Measurements from ENCODE around the gene LEFTY2. TPM values are rescaled to one million over a fixed set of nuclear protein-coding genes. Genes with fewer than 3 reads are reported as not detected.

LEFTY2 gene
- polyA plus RNA-seq, 1 of the 3 experiments (the other 2 are of a cell fraction) = not detected

DNA sequence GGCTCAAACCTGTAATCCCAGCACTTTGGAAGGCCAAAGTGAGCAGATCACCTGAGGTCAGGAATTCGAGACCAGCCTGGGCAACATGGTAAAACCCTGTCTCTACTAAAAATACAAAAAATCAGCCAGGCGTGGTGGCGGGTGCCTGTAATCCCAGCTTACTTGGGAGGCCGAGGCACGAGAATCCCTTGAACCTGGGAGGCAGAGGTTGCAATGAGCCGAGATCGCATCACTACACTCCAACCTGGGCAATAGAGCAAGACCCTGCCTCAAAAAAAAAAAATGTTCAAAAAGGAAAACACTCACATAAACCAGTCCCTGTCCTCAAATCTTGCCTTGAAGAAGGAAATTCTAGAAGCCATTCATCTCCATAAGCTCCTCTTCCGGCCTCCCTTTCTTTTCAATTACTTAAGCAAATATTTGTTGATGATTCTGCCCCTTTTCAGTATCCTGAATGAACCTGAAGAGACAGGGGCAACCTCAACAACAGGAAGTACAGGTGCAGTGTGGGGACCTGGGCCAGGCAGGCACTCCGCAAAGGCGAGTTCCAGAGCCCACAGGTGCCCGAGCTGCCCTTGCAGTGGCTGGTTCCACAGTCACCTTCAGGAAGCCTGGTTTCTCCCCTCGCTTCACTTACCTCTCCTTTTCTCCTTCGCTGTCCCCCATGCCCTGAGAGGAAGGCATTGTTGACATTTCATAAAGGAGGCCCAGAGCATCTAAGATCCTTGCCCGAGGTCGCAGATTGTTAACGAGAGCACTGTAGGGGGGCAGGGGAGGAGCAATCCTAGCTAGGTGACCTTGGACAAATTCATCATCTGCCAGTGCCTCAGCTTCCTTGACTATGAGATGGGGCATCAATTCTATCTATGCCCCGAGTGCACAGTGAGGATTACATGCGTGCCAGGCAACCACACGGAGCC is 43.2 kb downstream of the LEFTY2 start:
- H3K9me2 ChIP-seq = no peaks in the 10 kb centered on the region
- POLR2A ChIA-PET = no interaction called here
- peaks cover 4% of the 10 kb centered on the region for H3F3A ChIP-seq (replicated peaks; ENCODE audit: insufficient read depth)
- no peaks in the 10 kb centered on the region for H3K27me3 ChIP-seq (ENCODE audit: insufficient read depth)
- H3K9ac ChIP-seq = no peak overlapping the region
- TF ChIP-seq, protein P1, sequence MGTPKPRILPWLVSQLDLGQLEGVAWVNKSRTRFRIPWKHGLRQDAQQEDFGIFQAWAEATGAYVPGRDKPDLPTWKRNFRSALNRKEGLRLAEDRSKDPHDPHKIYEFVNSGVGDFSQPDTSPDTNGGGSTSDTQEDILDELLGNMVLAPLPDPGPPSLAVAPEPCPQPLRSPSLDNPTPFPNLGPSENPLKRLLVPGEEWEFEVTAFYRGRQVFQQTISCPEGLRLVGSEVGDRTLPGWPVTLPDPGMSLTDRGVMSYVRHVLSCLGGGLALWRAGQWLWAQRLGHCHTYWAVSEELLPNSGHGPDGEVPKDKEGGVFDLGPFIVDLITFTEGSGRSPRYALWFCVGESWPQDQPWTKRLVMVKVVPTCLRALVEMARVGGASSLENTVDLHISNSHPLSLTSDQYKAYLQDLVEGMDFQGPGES (IDR thresholded peaks at IDR 0.05; ENCODE audit: low read depth, low read length) = no peak
- TF ChIP-seq RAD21 (IDR thresholded peaks at IDR 0.05; ENCODE audit: low read length) = no peak
- no peak for TF ChIP-seq RFX5 (IDR thresholded peaks at IDR 0.05; ENCODE audit: low read length)
- no peak for TF ChIP-seq MEF2A (IDR thresholded peaks at IDR 0.05; ENCODE audit: borderline replicate concordance, low read depth)
- DNase-seq = no peak
- 87% methylated on average over 18 of the region's 19 CpGs for WGBS (ENCODE audit: low lambda C conversion rate)
- H3K27ac ChIP-seq (ENCODE audit: low read depth in 2 of 2, low read length in 1 of 2) = no peak overlapping the region
- no peak overlapping the region for H3K4me2 ChIP-seq
- H3K4me3 ChIP-seq (ENCODE audit: low read depth in 2 of 2, low read length in 1 of 2) = no peak overlapping the region
- H2AFZ ChIP-seq (ENCODE audit: low read depth) = no peak overlapping the region
- H3K4me1 ChIP-seq (ENCODE audit: control insufficient read depth in 1 of 2, insufficient read depth in 2 of 2, low read depth in 1 of 2, low read length in 1 of 2) = peaks cover 0 to 2% of the 10 kb centered on the region in 2 experiments; a peak in 1 of 4 replicates
- no peaks in the 10 kb centered on the region for H4K20me1 ChIP-seq (ENCODE audit: insufficient read depth)
- no peaks in the 10 kb centered on the region for H3K9me3 ChIP-seq
- CTCF ChIA-PET = interaction anchor here (1.4 kb wide), 1 partner anchor 423 kb away, joined by 3 read pairs; no protein-coding TSS in a partner anchor
- no peaks in the 10 kb centered on the region for H3K79me2 ChIP-seq (ENCODE audit: insufficient read depth)
- H3K36me3 ChIP-seq (replicated peaks in 1 of 2; ENCODE audit: control insufficient read depth in 1 of 2, insufficient read depth in 2 of 2, low read length in 1 of 2) = no peaks in the 10 kb centered on the region

DNA sequence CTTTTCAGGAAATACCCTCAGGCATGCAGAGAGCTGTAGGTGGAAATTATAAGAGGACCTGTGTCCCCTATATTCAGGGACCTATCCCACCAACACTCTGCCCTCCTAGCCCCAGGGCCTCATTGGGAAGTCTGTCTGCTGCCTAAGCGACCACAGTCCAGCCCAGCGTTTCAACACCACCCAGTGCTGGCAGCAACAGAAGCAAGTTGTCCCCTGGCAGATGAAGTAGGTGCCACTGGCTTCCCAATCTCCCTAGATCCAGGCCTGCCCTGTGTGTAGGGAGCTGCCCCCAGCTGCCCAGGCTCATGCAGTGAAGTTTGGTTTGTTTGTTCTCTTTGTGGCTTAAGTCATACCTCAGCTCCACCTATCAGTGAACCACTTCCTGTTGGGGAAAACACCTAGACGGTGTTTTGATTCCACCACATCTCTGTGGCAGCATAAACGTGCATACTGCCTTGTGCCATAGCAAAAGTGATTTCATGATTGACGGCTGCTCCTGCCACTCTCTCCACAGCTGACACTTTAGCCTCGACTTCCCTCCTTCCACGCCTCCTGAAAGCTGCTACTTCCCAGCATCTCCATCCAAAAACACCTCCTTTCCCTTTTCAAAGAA is 44.0 kb downstream of the LEFTY2 start:
- ChIA-PET POLR2A (no interaction called here), CTCF (interaction anchor here (0.6 kb wide), 1 partner anchor 116 kb away, joined by 3 read pairs; no protein-coding TSS in a partner anchor)
- Histone ChIP-seq H4K20me1 (ENCODE audit: insufficient read depth) (no peaks in the 10 kb centered on the region), H3K9me3 (no peaks in the 10 kb centered on the region), H3K27me3 (ENCODE audit: insufficient read depth) (no peaks in the 10 kb centered on the region), H3K9me2 (no peaks in the 10 kb centered on the region), H3K36me3 (replicated peaks in 1 of 2; ENCODE audit: control insufficient read depth in 1 of 2, insufficient read depth in 2 of 2, low read length in 1 of 2) (no peaks in the 10 kb centered on the region), H3K4me2 (no peak overlapping the region), H3K4me3 (ENCODE audit: low read depth in 2 of 2, low read length in 1 of 2) (no peak overlapping the region), H3K27ac (ENCODE audit: low read depth in 2 of 2, low read length in 1 of 2) (no peak overlapping the region), H3K79me2 (ENCODE audit: insufficient read depth) (no peaks in the 10 kb centered on the region), H3K9ac (no peak overlapping the region), H3F3A (replicated peaks; ENCODE audit: insufficient read depth) (no peaks in the 10 kb centered on the region), H3K4me1 (ENCODE audit: control insufficient read depth in 1 of 2, insufficient read depth in 2 of 2, low read depth in 1 of 2, low read length in 1 of 2) (peaks cover 0 to 2% of the 10 kb centered on the region in 2 experiments; a peak in 1 of 4 replicates), H2AFZ (ENCODE audit: low read depth) (no peak overlapping the region)
- DNase-seq = no peak
- no peak for TF ChIP-seq RAD21 (IDR thresholded peaks at IDR 0.05; ENCODE audit: low read length)
- TF ChIP-seq, protein P2, sequence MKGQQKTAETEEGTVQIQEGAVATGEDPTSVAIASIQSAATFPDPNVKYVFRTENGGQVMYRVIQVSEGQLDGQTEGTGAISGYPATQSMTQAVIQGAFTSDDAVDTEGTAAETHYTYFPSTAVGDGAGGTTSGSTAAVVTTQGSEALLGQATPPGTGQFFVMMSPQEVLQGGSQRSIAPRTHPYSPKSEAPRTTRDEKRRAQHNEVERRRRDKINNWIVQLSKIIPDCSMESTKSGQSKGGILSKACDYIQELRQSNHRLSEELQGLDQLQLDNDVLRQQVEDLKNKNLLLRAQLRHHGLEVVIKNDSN (IDR thresholded peaks at IDR 0.05; ENCODE audit: borderline replicate concordance, low read depth) = no peak
- TF ChIP-seq EP300 (IDR thresholded peaks at IDR 0.05; ENCODE audit: borderline replicate concordance in 1 of 2, low read depth in 1 of 2, low read length in 1 of 2) = no peak
- WGBS (ENCODE audit: low lambda C conversion rate) = 68% methylated on average over 7 of the region's 7 CpGs

Data from SK-N-SH (cell line).